Measurements from ENCODE around the gene GABRE. TPM values are rescaled to one million over a fixed set of nuclear protein-coding genes. Genes with fewer than 3 reads are reported as not detected.

Gene GABRE
- polyA plus RNA-seq, 1 donor from 2014 or later = 0.10 TPM

- TF ChIP-seq EP300 (conservative IDR thresholded peaks at IDR 0.05; ENCODE audit: poor library complexity, severe bottlenecking) (no peak), TAF1 (IDR thresholded peaks at IDR 0.05; ENCODE audit: low read depth) (no peak), EZH2 (IDR thresholded peaks at IDR 0.05; ENCODE audit: borderline replicate concordance, insufficient read depth, low read length, poor library complexity, severe bottlenecking) (no peak), POLR2AphosphoS5 (IDR thresholded peaks at IDR 0.05) (no peak), CTCF (IDR thresholded peaks at IDR 0.05; ENCODE audit: poor library complexity, severe bottlenecking) (no peak), MXI1 (conservative IDR thresholded peaks at IDR 0.05; ENCODE audit: poor library complexity, severe bottlenecking) (no peak), SMC3 (conservative IDR thresholded peaks at IDR 0.05; ENCODE audit: poor library complexity) (no peak), RAD21 (conservative IDR thresholded peaks at IDR 0.05) (no peak)
- TF ChIP-seq, protein P1, sequence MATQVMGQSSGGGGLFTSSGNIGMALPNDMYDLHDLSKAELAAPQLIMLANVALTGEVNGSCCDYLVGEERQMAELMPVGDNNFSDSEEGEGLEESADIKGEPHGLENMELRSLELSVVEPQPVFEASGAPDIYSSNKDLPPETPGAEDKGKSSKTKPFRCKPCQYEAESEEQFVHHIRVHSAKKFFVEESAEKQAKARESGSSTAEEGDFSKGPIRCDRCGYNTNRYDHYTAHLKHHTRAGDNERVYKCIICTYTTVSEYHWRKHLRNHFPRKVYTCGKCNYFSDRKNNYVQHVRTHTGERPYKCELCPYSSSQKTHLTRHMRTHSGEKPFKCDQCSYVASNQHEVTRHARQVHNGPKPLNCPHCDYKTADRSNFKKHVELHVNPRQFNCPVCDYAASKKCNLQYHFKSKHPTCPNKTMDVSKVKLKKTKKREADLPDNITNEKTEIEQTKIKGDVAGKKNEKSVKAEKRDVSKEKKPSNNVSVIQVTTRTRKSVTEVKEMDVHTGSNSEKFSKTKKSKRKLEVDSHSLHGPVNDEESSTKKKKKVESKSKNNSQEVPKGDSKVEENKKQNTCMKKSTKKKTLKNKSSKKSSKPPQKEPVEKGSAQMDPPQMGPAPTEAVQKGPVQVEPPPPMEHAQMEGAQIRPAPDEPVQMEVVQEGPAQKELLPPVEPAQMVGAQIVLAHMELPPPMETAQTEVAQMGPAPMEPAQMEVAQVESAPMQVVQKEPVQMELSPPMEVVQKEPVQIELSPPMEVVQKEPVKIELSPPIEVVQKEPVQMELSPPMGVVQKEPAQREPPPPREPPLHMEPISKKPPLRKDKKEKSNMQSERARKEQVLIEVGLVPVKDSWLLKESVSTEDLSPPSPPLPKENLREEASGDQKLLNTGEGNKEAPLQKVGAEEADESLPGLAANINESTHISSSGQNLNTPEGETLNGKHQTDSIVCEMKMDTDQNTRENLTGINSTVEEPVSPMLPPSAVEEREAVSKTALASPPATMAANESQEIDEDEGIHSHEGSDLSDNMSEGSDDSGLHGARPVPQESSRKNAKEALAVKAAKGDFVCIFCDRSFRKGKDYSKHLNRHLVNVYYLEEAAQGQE (IDR thresholded peaks at IDR 0.05; ENCODE audit: borderline replicate concordance) = no peak
- Histone ChIP-seq H3K9me2 (ENCODE audit: insufficient read depth, low read length) (no peaks in the 10 kb centered on the region), H2AFZ (ENCODE audit: low read depth, low read length) (no peak overlapping the region), H3K9ac (ENCODE audit: low read length) (no peak overlapping the region), H3F3A (ENCODE audit: insufficient read depth, low read length, poor library complexity, severe bottlenecking) (no peaks in the 10 kb centered on the region), H3K36me3 (ENCODE audit: insufficient read depth, low read length) (no peaks in the 10 kb centered on the region), H3K27ac (ENCODE audit: low read length) (no peak overlapping the region), H3K4me3 (ENCODE audit: low read length) (no peak overlapping the region), H3K9me3 (ENCODE audit: low read length) (no peaks in the 10 kb centered on the region), H3K79me2 (replicated peaks; ENCODE audit: insufficient read depth, low read length) (no peaks in the 10 kb centered on the region), H3K27me3 (ENCODE audit: insufficient read depth, low read depth, low read length) (no peaks in the 10 kb centered on the region), H3K4me2 (ENCODE audit: low read length) (no peak overlapping the region), H4K20me1 (ENCODE audit: insufficient read depth) (no peaks in the 10 kb centered on the region)
Measured at GRCh38 chrX:151922692-151923091, 51.8 kb downstream of the GABRE start.

DNA sequence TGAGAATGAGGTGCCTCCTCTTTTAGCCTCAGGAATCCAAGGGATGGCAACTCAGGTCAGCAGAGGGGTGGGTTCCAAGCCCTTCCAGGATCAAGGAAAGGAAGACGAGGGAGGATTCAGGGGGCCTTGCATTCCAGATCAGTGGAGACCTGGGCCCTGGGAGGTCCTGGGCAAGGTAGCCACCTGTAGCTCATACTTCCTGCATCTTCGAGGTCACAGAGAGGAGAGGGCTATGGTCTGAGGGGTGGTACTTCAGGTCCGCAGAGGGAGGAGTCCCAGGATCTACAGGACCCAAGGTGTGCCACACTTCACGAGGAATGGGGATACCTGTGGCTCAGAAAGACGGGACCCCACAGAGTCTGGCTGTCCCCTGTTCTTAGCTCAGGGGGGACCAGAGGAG lies 52.6 kb downstream of the GABRE start:
- no peaks in the 10 kb centered on the region for H3K9me2 ChIP-seq (ENCODE audit: insufficient read depth, low read length)
- H3K4me2 ChIP-seq (ENCODE audit: low read length) = no peak overlapping the region
- no peak overlapping the region for H2AFZ ChIP-seq (ENCODE audit: low read depth, low read length)
- H3K27me3 ChIP-seq (ENCODE audit: insufficient read depth, low read depth, low read length) = no peaks in the 10 kb centered on the region
- H3K4me3 ChIP-seq (ENCODE audit: low read length) = no peak overlapping the region
- no peaks in the 10 kb centered on the region for H4K20me1 ChIP-seq (ENCODE audit: insufficient read depth)
- H3K9me3 ChIP-seq (ENCODE audit: low read length) = no peaks in the 10 kb centered on the region
- no peaks in the 10 kb centered on the region for H3K36me3 ChIP-seq (ENCODE audit: insufficient read depth, low read length)
- TF ChIP-seq RAD21 (conservative IDR thresholded peaks at IDR 0.05) = no peak
- no peak for TF ChIP-seq MXI1 (conservative IDR thresholded peaks at IDR 0.05; ENCODE audit: poor library complexity, severe bottlenecking)
- no peak for TF ChIP-seq POLR2AphosphoS5 (IDR thresholded peaks at IDR 0.05)
- TF ChIP-seq CTCF (IDR thresholded peaks at IDR 0.05; ENCODE audit: poor library complexity, severe bottlenecking) = no peak
- no peak for TF ChIP-seq EP300 (conservative IDR thresholded peaks at IDR 0.05; ENCODE audit: poor library complexity, severe bottlenecking)
- TF ChIP-seq SMC3 (conservative IDR thresholded peaks at IDR 0.05; ENCODE audit: poor library complexity) = no peak
- TF ChIP-seq, protein P1 (IDR thresholded peaks at IDR 0.05; ENCODE audit: borderline replicate concordance) = no peak
- no peak for TF ChIP-seq EZH2 (IDR thresholded peaks at IDR 0.05; ENCODE audit: borderline replicate concordance, insufficient read depth, low read length, poor library complexity, severe bottlenecking)
- H3K79me2 ChIP-seq (replicated peaks; ENCODE audit: insufficient read depth, low read length) = no peaks in the 10 kb centered on the region
- H3K27ac ChIP-seq (ENCODE audit: low read length) = no peak overlapping the region
- H3F3A ChIP-seq (ENCODE audit: insufficient read depth, low read length, poor library complexity, severe bottlenecking) = no peaks in the 10 kb centered on the region
- no peak overlapping the region for H3K9ac ChIP-seq (ENCODE audit: low read length)

All from neural cell (in vitro differentiated cells).